Urothelium cell line (cell line): ENCODE results near the gene LRCH1.

Source experiments
- DNase-seq: peaks from one replicate; pipeline ENCODE4 v3.0.0; 2011; ENCODE audit warnings: low spot score, mixed read lengths
- FAIRE-seq: peaks from 2 replicates; lab custom pipeline; 2011; peaks lifted over from hg19 to GRCh38; lab: Jason Lieb, UNC

LRCH1 gene

GRCh38 chr13:46586751-46587514 lies 34.0 kb downstream of the LRCH1 start:
- FAIRE-seq (no peak), DNase-seq (no peak)

GRCh38 chr13:46587807-46588418 lies 34.9 kb downstream of the LRCH1 start:
- FAIRE-seq (no peak), DNase-seq (no peak)

GRCh38 chr13:46592385-46592784 lies 39.4 kb downstream of the LRCH1 start:
- DNase-seq (no peak), FAIRE-seq (no peak)

- no peak for FAIRE-seq
- no peak for DNase-seq
Measured at GRCh38 chr13:46593398-46593797, 40.4 kb downstream of the LRCH1 start.

- FAIRE-seq, result no peak
- no peak for DNase-seq
Measured at GRCh38 chr13:46594374-46595078, 41.6 kb downstream of the LRCH1 start.

GRCh38 chr13:46595136-46595884 lies 42.3 kb downstream of the LRCH1 start:
- DNase-seq (no peak), FAIRE-seq (no peak)

GRCh38 chr13:46595885-46596275 lies 42.9 kb downstream of the LRCH1 start:
- FAIRE-seq (no peak), DNase-seq (no peak)

- FAIRE-seq (no peak), DNase-seq (no peak)
Measured at GRCh38 chr13:46596466-46596865, 43.5 kb downstream of the LRCH1 start.

- no peak for DNase-seq
Measured at GRCh38 chr13:46598140-46598819, 45.3 kb downstream of the LRCH1 start.

GRCh38 chr13:46598820-46599180 lies 45.8 kb downstream of the LRCH1 start:
- DNase-seq, result no peak
- FAIRE-seq, result no peak

More at GRCh38 chr13:46598140-46598819, 45.3 kb downstream of the LRCH1 start:
- no peak for FAIRE-seq

- DNase-seq, result no peak
- no peak for FAIRE-seq
Measured at GRCh38 chr13:46600943-46601311, 48.0 kb downstream of the LRCH1 start.

GRCh38 chr13:46602531-46602930 lies 49.6 kb downstream of the LRCH1 start:
- DNase-seq (no peak), FAIRE-seq (no peak)

- FAIRE-seq, result no peak
- no peak for DNase-seq
Measured at GRCh38 chr13:46603165-46603603, 50.2 kb downstream of the LRCH1 start.

- DNase-seq (no peak), FAIRE-seq (no peak)
Measured at GRCh38 chr13:46604226-46604990, 51.4 kb downstream of the LRCH1 start.

- FAIRE-seq (no peak), DNase-seq (no peak)
Measured at GRCh38 chr13:46605076-46605824, 52.3 kb downstream of the LRCH1 start.

GRCh38 chr13:46605825-46606554 lies 53.0 kb downstream of the LRCH1 start:
- FAIRE-seq (no peak), DNase-seq (no peak)

GRCh38 chr13:46606970-46607369 lies 54.0 kb downstream of the LRCH1 start:
- DNase-seq (no peak), FAIRE-seq (no peak)

GRCh38 chr13:46607768-46608564 lies 55.0 kb downstream of the LRCH1 start:
- peak; percentile 2 for DNase-seq
- no peak for FAIRE-seq
